Neural progenitor cell (in vitro differentiated cells): ENCODE measurements around the gene OR1C1.

ENCODE experiments used
- EZH2 ChIP-seq: fragments of 200-600 bp; sonication (generic); IDR thresholded peaks from 2 replicates; pipeline ENCODE4 v1.6.1; 2017; ENCODE audit warnings: antibody characterized with exemption, mild to moderate bottlenecking, moderate library complexity
- EZH2phosphoT487 ChIP-seq: fragments of 200-600 bp; sonication (generic); IDR thresholded peaks from 2 replicates; pipeline ENCODE4 v1.6.1; 2017; ENCODE audit warnings: antibody characterized with exemption
- TF ChIP-seq, protein P1 (sequence below): fragments of 200-600 bp; sonication (generic); IDR thresholded peaks from 2 replicates; pipeline ENCODE4 v1.5.1; 2017; ENCODE audit warnings: antibody characterized with exemption, mild to moderate bottlenecking

DNA sequence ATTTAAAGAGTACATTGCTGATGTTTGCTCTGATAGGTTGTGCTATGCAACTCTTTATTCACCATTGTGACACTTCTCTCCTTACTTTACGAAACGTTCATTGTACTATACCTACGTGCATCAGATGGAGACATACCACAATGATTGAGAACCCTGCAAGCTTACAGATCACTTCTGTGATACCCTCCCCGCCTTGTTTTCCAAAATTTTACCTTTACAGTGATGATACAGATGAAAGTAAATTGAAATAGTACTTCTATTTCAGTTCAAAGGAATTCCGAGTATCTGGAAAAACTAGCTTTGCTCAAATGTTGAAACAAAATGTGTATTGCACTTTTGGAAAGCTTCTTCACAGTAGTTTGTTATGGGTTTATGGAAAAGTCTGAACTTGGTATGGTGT, 18.6 kb downstream of the OR1C1 start:
- TF ChIP-seq EZH2 (no peak), EZH2phosphoT487 (no peak)
- TF ChIP-seq, protein P1, sequence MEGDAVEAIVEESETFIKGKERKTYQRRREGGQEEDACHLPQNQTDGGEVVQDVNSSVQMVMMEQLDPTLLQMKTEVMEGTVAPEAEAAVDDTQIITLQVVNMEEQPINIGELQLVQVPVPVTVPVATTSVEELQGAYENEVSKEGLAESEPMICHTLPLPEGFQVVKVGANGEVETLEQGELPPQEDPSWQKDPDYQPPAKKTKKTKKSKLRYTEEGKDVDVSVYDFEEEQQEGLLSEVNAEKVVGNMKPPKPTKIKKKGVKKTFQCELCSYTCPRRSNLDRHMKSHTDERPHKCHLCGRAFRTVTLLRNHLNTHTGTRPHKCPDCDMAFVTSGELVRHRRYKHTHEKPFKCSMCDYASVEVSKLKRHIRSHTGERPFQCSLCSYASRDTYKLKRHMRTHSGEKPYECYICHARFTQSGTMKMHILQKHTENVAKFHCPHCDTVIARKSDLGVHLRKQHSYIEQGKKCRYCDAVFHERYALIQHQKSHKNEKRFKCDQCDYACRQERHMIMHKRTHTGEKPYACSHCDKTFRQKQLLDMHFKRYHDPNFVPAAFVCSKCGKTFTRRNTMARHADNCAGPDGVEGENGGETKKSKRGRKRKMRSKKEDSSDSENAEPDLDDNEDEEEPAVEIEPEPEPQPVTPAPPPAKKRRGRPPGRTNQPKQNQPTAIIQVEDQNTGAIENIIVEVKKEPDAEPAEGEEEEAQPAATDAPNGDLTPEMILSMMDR: no peak
